Epidermal melanocyte (primary cell): ENCODE data around the gene ADGRV1.
A peak's percentile ranks its signal among the peaks of the same experiment; 100 is the strongest.
"Not testable (repeated sequence)": the region's sequence is repeated elsewhere in the genome, so short reads cannot be mapped to it uniquely, and the experiment has no call there.

ENCODE experiments used
- DNase-seq: peaks from one replicate; pipeline ENCODE4 v3.0.0; 2011; ENCODE audit warnings: low spot score; ENCODE audit not compliant: insufficient read length

The ADGRV1 gene

GRCh38 chr5:91022518-91022917 is 463.9 kb downstream of the ADGRV1 start:
- DNase-seq = no peak

- DNase-seq = no peak
Measured at GRCh38 chr5:91024206-91024605, 465.6 kb downstream of the ADGRV1 start.

GRCh38 chr5:91024727-91025126 is 466.1 kb downstream of the ADGRV1 start:
- DNase-seq = no peak

GRCh38 chr5:91025449-91025848 is 466.9 kb downstream of the ADGRV1 start:
- no peak for DNase-seq

- no peak for DNase-seq
Measured at GRCh38 chr5:91025956-91026355, 467.4 kb downstream of the ADGRV1 start.

GRCh38 chr5:91026466-91026865 is 467.9 kb downstream of the ADGRV1 start:
- DNase-seq = no peak

GRCh38 chr5:91027405-91028139 is 469.0 kb downstream of the ADGRV1 start:
- DNase-seq = no peak

GRCh38 chr5:91028499-91028956 is 469.9 kb downstream of the ADGRV1 start:
- no peak for DNase-seq

- DNase-seq = no peak
Measured at GRCh38 chr5:91030521-91031401, 472.2 kb downstream of the ADGRV1 start.

GRCh38 chr5:91031402-91031752 is 472.8 kb downstream of the ADGRV1 start:
- no peak for DNase-seq

- DNase-seq = no peak
Measured at GRCh38 chr5:91032125-91032524, 473.5 kb downstream of the ADGRV1 start.

- DNase-seq = no peak
Measured at GRCh38 chr5:91033370-91033769, 474.8 kb downstream of the ADGRV1 start.

GRCh38 chr5:91038180-91038808 is 479.7 kb downstream of the ADGRV1 start:
- no peak for DNase-seq

- DNase-seq = not testable (repeated sequence)
Measured at GRCh38 chr5:91041132-91041531, 482.5 kb downstream of the ADGRV1 start.

GRCh38 chr5:91042247-91042935 is 483.8 kb downstream of the ADGRV1 start:
- peak; percentile 54 for DNase-seq

- no peak for DNase-seq
Measured at GRCh38 chr5:91042936-91043255, 484.3 kb downstream of the ADGRV1 start.

- DNase-seq = no peak
Measured at GRCh38 chr5:91048073-91048472, 489.5 kb downstream of the ADGRV1 start.

GRCh38 chr5:91049112-91049511 is 490.5 kb downstream of the ADGRV1 start:
- DNase-seq = no peak

GRCh38 chr5:91049800-91050199 is 491.2 kb downstream of the ADGRV1 start:
- no peak for DNase-seq

GRCh38 chr5:91052411-91052810 is 493.8 kb downstream of the ADGRV1 start:
- not testable (repeated sequence) for DNase-seq

GRCh38 chr5:91052977-91053740 is 494.6 kb downstream of the ADGRV1 start:
- DNase-seq = no peak
